ENCODE data around the gene SERGEF.

Gene SERGEF

GRCh38 chr11:17744151-17744940 is 268.5 kb downstream of the SERGEF start:
- H3K9me3 ChIP-seq (ENCODE audit: control insufficient read depth, low read length): no peaks in the 10 kb centered on the region
- no peak overlapping the region for H3K9ac ChIP-seq

GRCh38 chr11:17743808-17744119 is 269.1 kb downstream of the SERGEF start:
- Histone ChIP-seq H3K4me3 (ENCODE audit: low read depth, low read length) (no peak overlapping the region), H3K4me2 (ENCODE audit: low read length) (no peak overlapping the region), H3K79me2 (no peaks in the 10 kb centered on the region), H3K36me3 (ENCODE audit: control insufficient read depth, insufficient read depth, low read length) (no peaks in the 10 kb centered on the region), H3K9me3 (ENCODE audit: control insufficient read depth, low read length) (no peaks in the 10 kb centered on the region), H3K9ac (no peak overlapping the region), H2AFZ (no peak overlapping the region), H3K4me1 (no peaks in the 10 kb centered on the region), H3K27ac (no peak overlapping the region), H3K27me3 (ENCODE audit: control insufficient read depth, insufficient read depth, low read length) (no peaks in the 10 kb centered on the region)
- no peak for TF ChIP-seq CTCF (IDR thresholded peaks at IDR 0.05)

More at GRCh38 chr11:17744151-17744940, 268.5 kb downstream of the SERGEF start:
- H3K4me1 ChIP-seq: no peaks in the 10 kb centered on the region
- H3K4me2 ChIP-seq (ENCODE audit: low read length): no peak overlapping the region
- H2AFZ ChIP-seq: no peak overlapping the region
- no peaks in the 10 kb centered on the region for H3K79me2 ChIP-seq
- no peak for TF ChIP-seq CTCF (IDR thresholded peaks at IDR 0.05)
- H3K36me3 ChIP-seq (ENCODE audit: control insufficient read depth, insufficient read depth, low read length): no peaks in the 10 kb centered on the region
- no peak overlapping the region for H3K27ac ChIP-seq
- H3K27me3 ChIP-seq (ENCODE audit: control insufficient read depth, insufficient read depth, low read length): no peaks in the 10 kb centered on the region
- no peak overlapping the region for H3K4me3 ChIP-seq (ENCODE audit: low read depth, low read length)

- Histone ChIP-seq H3K4me3 (ENCODE audit: low read depth, low read length) (no peak overlapping the region), H3K79me2 (no peaks in the 10 kb centered on the region), H3K27me3 (ENCODE audit: control insufficient read depth, insufficient read depth, low read length) (no peaks in the 10 kb centered on the region), H2AFZ (no peak overlapping the region), H3K9me3 (ENCODE audit: control insufficient read depth, low read length) (no peaks in the 10 kb centered on the region), H3K4me1 (no peaks in the 10 kb centered on the region), H3K27ac (no peak overlapping the region), H3K4me2 (ENCODE audit: low read length) (no peak overlapping the region), H3K36me3 (ENCODE audit: control insufficient read depth, insufficient read depth, low read length) (no peaks in the 10 kb centered on the region), H3K9ac (no peak overlapping the region)
- no peak for TF ChIP-seq CTCF (IDR thresholded peaks at IDR 0.05)
Observed at GRCh38 chr11:17743026-17743807, 269.6 kb downstream of the SERGEF start.

- Histone ChIP-seq H3K4me1 (no peaks in the 10 kb centered on the region), H3K36me3 (ENCODE audit: control insufficient read depth, insufficient read depth, low read length) (no peaks in the 10 kb centered on the region), H3K9ac (no peak overlapping the region), H3K27ac (no peak overlapping the region), H3K79me2 (no peaks in the 10 kb centered on the region), H3K27me3 (ENCODE audit: control insufficient read depth, insufficient read depth, low read length) (no peaks in the 10 kb centered on the region), H3K9me3 (ENCODE audit: control insufficient read depth, low read length) (no peaks in the 10 kb centered on the region), H3K4me3 (ENCODE audit: low read depth, low read length) (no peak overlapping the region), H2AFZ (no peak overlapping the region), H3K4me2 (ENCODE audit: low read length) (no peak overlapping the region)
- TF ChIP-seq CTCF (IDR thresholded peaks at IDR 0.05): no peak
Observed at GRCh38 chr11:17742019-17742418, 270.8 kb downstream of the SERGEF start.
